Activated CD8-positive, alpha-beta memory T cell treated with anti-CD3 and anti-CD28 coated beads, Interleukin-2, amount 50 U/mL, for 48 hours (primary cell): Measurements from ENCODE around the gene ATG10.

Source experiments
- DNase-seq: peaks from one replicate; pipeline ENCODE4 v3.0.0-alpha.2; 2020

Gene ATG10

DNA sequence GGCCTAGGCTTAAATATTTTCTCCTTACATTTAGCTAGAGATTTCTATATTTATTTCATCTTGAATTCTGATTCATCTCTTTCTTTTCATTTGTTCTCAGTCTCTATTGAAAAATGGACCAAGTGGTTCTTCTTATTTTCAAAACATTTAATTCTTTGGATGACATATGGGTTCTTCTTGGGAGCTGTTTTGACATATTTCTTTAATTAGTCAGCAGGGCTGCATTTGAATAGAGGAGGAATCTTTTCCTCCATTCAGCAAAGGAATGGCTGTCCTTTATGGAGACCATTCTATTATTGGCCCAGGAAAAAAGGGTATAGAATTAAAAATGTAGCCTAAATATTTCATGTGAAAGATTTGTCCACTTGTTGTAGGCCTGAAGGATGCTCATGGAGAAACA, 196.5 kb downstream of the ATG10 start:
- DNase-seq: no peak

DNA sequence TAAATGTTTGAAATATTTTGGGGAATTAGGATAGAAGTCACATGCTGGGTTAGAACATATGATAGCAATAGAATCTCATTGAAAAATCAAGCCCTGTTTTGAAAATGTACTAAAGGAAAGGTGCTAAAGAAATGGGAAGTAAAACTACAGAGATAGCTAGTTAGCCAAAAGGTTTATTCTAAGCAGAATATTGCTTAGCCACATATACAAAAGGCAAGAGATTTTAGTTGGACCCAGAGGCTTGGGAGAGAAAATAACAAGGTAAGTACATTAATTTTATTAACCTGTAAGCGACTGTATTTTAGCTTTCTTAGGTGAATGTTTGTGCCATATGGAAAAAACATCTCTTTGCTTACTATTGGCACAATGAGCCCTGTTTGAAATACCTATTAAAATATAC, 198.1 kb downstream of the ATG10 start:
- DNase-seq: no peak

DNA sequence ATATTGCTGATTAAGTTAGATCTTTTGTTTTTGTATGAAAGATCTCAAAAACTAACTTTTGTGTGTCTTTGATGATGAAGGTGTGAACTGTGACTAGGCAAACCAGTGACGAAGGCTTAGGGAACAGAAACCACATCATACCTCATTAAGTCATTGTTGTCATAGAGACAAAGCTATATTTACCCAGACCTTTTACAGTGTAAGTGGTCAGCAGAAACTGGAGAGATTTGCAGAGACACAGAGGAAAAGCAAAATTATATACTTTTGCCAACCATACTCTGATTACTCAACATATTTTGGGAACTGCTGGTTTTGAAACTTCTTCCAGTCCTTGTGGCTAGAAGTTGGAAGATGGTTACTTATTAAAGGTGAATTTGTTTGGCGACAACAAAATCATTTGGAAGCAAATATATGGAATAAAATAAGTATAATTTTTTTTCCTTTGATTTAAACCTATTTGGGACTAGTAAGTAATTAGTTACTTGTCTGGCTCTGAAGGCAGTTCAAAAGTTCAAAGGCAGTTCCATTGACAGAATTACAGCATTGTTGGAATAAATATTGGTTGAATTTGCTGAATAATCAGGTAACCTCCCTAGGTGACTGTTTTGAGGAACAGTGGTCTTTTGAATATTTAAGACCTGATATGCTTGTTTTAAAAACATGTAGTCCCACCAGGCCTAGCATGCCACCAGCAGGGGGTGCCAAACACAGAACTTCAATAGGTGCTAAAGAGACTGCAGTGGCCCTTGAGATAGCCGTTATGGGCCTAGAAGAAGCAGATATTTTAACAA, 202.5 kb downstream of the ATG10 start:
- DNase-seq: peak; percentile 82

- no peak for DNase-seq
Measured at GRCh38 chr5:82174919-82175219, 203.0 kb downstream of the ATG10 start.

- DNase-seq: no peak
Measured at GRCh38 chr5:82176115-82176814, 204.4 kb downstream of the ATG10 start.

DNA sequence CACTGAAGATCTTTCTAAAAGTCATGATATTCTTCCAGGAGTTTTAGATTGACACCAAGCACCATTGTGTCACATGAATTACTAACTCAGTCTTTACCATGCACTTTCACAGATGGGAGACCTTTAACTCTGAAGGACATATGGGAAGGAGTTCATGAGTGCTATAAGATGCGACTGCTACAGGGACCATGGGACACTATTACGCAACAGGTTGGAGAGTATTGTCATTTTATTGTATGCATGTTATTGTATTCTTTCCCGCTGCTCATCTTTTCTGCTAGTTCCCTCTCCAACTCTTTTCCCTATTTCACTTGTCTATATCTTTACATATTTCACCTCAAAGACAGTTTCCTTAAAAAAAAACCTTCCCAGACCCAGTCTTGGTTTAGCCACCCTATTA, 206.6 kb downstream of the ATG10 start:
- no peak for DNase-seq

- no peak for DNase-seq
Measured at GRCh38 chr5:82182662-82183061, 210.8 kb downstream of the ATG10 start.

GRCh38 chr5:82183828-82184227, 212.0 kb downstream of the ATG10 start:
- no peak for DNase-seq

DNA sequence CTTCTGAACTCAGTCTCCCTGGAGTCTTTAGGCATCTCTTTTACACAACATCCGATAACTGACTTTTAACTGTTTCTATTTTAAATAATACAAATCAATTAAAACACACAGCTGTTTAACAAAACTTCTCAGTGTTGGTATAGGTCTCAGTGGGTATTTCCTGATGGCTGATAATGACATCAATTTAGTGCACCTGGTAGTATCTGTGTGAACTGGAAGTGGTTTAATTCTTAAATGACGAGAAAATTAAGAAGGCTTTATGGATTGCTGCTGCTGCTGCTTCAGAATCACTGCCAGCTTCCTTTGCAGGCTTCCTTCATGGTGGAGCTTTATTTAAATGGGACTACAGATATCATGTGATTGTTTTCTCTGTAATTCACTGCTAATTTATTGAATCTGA, 214.0 kb downstream of the ATG10 start:
- DNase-seq: no peak

DNA sequence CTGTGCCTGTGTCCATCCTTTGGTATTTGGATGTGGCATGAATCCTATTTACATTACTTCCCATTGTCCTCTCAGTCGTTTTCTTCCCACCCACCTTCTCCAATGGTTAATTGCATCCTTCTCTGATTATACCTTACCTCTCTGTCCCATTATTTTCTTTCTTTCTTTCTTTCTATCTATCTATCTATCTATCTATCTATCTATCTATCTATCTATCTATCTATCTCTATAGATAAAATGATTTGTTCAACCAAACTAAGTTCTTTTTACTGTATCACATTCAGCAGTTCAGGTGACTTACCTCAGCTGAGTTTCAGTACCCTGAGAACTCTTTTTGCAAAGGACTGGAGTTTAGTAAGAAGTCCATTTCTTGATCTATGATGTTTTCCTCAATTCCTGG, 225.7 kb downstream of the ATG10 start:
- DNase-seq: no peak

GRCh38 chr5:82204567-82204966, 232.7 kb downstream of the ATG10 start:
- no peak for DNase-seq

GRCh38 chr5:82205005-82205404, 233.2 kb downstream of the ATG10 start:
- no peak for DNase-seq

DNA sequence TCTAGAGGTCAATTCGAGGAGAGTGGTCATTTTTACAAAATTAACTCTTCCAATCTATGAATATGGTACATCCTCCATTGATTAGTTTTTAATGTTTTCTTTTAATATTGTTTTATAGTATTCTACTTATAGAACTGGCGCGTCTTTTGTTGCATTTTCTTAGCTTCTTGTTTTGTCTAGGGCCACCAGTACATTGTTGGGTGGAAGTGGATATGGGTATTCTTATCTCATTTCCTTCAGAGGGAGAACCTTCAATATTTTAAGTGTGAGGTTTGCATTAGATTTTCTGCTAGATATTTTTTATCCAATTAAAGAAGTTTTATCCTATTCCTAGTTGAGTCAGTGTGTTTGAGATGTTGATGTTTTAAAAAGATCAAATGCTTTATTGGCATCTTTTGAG, 236.5 kb downstream of the ATG10 start:
- DNase-seq: no peak

DNA sequence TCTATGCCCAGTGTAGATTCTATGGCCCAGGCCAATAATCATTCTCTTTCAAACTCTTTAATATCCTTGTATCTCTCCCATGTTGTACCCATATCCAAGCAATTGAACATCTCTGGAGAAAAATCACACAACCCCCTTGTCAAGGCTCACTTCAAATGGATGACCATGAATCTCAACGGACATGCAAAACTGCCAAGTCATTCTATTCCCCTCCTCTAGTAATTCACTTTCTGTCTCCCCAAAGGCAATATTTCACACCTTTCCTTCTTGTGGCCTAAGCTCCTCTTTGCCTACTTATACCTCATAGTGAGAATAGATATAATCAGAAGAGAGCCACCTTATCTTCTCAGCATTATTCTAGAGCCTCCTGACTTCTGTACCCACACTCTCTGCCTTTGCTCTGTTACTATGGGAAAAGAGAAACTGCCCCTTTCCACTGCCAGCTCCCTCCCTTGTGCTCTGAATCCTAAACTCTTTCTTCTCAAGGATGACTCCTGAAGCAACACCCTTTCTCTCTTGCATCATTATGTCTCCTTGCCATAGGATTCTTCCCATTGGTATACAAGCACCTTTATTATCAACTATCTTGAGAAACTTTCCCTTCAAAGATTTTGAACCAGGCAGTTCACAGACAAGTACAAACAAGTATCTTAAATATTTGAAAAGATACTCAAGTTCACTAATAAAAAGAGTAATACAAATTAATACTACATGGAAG, 240.2 kb downstream of the ATG10 start:
- DNase-seq: no peak

DNA sequence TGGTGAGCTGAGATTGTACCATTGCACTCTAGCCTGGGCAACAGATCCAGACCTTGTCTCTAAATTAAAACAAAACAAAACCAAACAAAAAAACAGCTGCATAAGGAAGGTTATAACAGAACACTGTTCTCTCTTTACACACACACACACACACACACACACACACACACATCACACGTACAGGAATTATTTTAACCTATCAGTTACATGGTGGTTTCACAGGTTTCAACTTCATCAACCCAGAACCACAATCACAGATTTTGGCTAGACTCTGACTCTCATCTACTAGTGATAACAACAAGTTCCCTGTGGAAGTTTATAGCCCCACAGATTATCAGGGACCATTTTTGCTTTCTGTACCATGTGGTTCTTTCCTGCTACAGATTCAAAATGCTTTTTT, 246.1 kb downstream of the ATG10 start:
- DNase-seq: no peak

GRCh38 chr5:82218374-82219156, 246.7 kb downstream of the ATG10 start:
- DNase-seq: no peak

GRCh38 chr5:82221020-82221419, 249.2 kb downstream of the ATG10 start:
- no peak for DNase-seq

DNA sequence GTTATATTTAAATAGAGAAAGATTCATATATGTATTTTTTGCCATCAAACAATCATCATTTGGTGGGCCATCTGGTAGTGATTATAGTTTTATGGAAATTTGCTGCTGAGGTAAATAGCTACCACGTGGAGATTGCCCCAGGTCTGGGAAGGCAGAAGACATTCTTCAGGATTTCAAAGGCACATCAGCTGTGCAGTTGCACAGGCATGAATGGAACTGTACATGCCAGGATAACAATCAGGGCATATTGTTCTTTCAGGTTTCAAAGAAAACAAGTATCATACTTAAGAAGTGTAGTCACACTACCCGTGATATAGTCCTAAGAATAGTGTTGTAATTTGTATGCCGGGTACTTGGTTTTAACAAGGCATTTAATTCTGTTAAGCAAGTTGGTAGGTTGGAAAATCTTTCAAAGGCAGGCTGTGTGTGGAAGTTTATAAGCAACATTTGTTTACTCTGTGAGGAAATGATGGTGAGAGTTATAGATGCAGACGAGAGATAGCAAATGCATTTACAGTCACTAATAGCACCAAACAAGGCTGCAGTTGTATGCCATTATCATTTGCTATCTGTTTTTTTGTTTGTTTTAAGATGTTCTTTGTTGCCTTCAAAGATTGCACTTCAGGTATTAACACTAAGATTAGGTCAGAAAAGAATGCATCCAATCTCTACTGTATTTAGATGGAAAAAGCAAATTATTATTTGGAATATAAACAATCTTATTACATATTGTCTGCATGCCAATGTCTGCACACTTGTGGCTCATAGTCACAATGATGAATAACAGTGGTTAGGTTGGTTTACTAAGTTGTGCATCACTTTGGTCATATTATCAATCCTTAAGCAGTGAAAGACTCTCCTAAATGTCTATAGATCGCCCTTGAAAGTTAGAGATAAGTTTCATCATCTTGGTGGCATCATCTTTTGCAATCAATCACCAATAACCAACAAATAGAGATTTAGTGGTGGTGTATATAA, 251.1 kb downstream of the ATG10 start:
- DNase-seq: no peak

DNA sequence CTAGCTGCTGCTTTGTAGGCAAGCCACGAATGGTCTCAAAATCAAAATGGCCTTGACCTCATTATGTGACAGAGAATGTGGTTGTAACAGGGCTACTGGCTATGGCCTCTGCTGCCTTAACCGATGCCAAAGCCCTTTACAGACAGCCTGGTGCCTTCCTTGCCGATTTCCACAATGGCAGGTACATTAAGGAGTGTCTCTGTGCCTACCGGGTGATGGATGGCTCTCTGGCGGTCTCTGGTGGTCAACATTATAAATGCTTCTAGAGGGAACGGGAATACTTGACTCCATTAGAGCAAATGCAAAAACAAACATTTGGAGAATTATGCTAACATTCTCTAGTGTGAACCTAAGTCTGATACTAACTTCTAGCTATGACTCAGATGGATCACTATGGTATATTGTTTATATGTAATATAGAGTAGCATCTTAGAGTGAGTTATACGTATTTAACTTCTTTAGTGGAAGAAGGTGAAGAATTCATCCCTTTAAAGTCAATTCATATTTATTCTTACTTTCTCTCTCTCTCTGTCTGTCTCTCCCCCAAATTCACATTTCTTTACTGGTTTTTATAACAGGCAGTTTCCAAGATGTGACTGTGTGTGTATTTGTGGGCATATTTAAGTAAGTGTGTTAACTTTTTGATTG, 253.8 kb downstream of the ATG10 start:
- peak; percentile 74 for DNase-seq

DNA sequence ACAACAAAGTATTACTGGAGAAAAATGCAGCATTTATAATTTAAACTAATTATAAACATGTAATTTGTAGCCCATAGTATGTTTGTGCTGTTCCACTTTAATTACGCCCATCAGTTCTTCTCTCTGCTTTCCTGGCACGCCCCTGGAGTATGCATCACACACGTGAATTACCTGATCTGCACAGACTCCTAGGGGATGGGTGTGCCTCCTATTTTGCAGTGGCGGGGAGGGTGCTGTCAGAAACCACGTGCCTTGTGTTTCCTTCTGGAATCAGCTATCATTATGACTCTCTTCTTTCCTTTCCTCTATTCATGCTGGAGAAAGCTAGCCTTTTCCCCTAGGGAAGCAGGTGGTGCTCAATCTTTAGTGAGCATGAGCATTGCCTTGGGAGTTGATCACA, 263.1 kb downstream of the ATG10 start:
- DNase-seq: no peak

GRCh38 chr5:82244151-82244550, 272.3 kb downstream of the ATG10 start:
- no peak for DNase-seq
